Effector memory CD4-positive, alpha-beta T cell (primary cell): ENCODE results near the gene GALNT9.

Experiments
- DNase-seq, 3 donors: peaks; one replicate each; pipeline ENCODE4 v3.0.0-alpha.2; 2020
- H3K27ac ChIP-seq: 2 replicates; pipeline ENCODE4 v1.7.0; 2013; ENCODE audit warnings: mild to moderate bottlenecking, low read length, moderate library complexity; ENCODE audit not compliant: insufficient read depth, poor library complexity, severe bottlenecking
- H3K27me3 ChIP-seq: replicated peaks from 2 replicates; pipeline ENCODE4 v1.7.0; 2013; ENCODE audit warnings: mild to moderate bottlenecking, low read length; ENCODE audit not compliant: insufficient read depth, control insufficient read depth, poor library complexity, severe bottlenecking
- H3K36me3 ChIP-seq: 2 replicates; pipeline ENCODE4 v1.7.0; 2013; ENCODE audit warnings: mild to moderate bottlenecking, low read length, moderate library complexity; ENCODE audit not compliant: control insufficient read depth, insufficient read depth
- H3K4me1 ChIP-seq: 2 replicates; pipeline ENCODE4 v1.7.0; 2013; ENCODE audit warnings: low read length, mild to moderate bottlenecking; ENCODE audit not compliant: control insufficient read depth, insufficient read depth, poor library complexity, severe bottlenecking
- H3K4me3 ChIP-seq: 2 replicates; pipeline ENCODE4 v1.7.0; 2013; ENCODE audit warnings: low read length, low read depth, mild to moderate bottlenecking; ENCODE audit not compliant: insufficient read depth, poor library complexity, severe bottlenecking
- H3K9me3 ChIP-seq: 2 replicates; pipeline ENCODE4 v1.7.0; 2013; ENCODE audit warnings: mild to moderate bottlenecking, low read length, moderate library complexity; ENCODE audit not compliant: control insufficient read depth

The GALNT9 gene

GRCh38 chr12:132155771-132156572 lies 173.4 kb downstream of the GALNT9 start:
- Histone ChIP-seq H3K36me3 (peaks cover 29% of the 10 kb centered on the region), H3K4me1 (no peaks in the 10 kb centered on the region), H3K4me3 (no peak overlapping the region), H3K27me3 (no peaks in the 10 kb centered on the region), H3K9me3 (no peaks in the 10 kb centered on the region), H3K27ac (no peak overlapping the region)
- DNase-seq, result no peak

- Histone ChIP-seq H3K36me3 (peaks cover 32% of the 10 kb centered on the region), H3K27ac (no peak overlapping the region), H3K4me1 (no peaks in the 10 kb centered on the region), H3K9me3 (no peaks in the 10 kb centered on the region), H3K4me3 (no peak overlapping the region), H3K27me3 (no peaks in the 10 kb centered on the region)
- no peak for DNase-seq
These were observed 174.2 kb downstream of the GALNT9 start for GRCh38 chr12:132154941-132155770.

- no peaks in the 10 kb centered on the region for H3K27me3 ChIP-seq
- DNase-seq, result no peak
- H3K9me3 ChIP-seq, result no peaks in the 10 kb centered on the region
- peaks cover 32% of the 10 kb centered on the region for H3K36me3 ChIP-seq
- H3K4me3 ChIP-seq, result no peak overlapping the region
- H3K4me1 ChIP-seq, result no peaks in the 10 kb centered on the region
- no peak overlapping the region for H3K27ac ChIP-seq
These were observed 175.0 kb downstream of the GALNT9 start for GRCh38 chr12:132154341-132154761.

GRCh38 chr12:132153501-132154340 lies 175.7 kb downstream of the GALNT9 start:
- no peak overlapping the region for H3K4me3 ChIP-seq
- H3K36me3 ChIP-seq, result peaks cover 32% of the 10 kb centered on the region
- no peaks in the 10 kb centered on the region for H3K4me1 ChIP-seq
- DNase-seq, result peak; percentile 46 to 54 (median 49)
- H3K9me3 ChIP-seq, result no peaks in the 10 kb centered on the region
- H3K27ac ChIP-seq, result no peak overlapping the region
- no peaks in the 10 kb centered on the region for H3K27me3 ChIP-seq

DNA sequence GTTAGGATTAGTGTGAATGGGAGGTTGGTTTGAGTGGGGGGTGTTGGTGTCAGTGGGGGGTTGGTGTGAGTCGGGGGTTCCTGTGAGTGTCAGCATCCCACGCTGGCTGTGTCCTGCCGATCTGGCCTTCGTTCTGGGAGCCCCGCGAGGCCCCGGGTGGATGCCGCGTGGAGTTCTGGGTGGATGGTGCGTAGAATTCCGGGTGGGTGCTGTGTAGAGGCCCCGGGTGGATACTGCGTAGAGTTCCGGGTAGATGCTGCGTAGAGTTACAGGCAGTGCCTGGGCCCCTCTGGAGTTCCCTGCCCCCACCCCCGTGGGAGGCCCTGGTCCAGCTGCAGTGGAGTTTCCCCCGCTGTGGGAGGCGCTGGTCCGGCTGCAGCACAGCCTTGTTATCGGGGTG lies 176.4 kb downstream of the GALNT9 start:
- Histone ChIP-seq H3K4me3 (no peak overlapping the region), H3K27ac (no peak overlapping the region), H3K27me3 (no peaks in the 10 kb centered on the region), H3K4me1 (no peaks in the 10 kb centered on the region), H3K9me3 (no peaks in the 10 kb centered on the region), H3K36me3 (peaks cover 35% of the 10 kb centered on the region)
- DNase-seq, result no peak

DNA sequence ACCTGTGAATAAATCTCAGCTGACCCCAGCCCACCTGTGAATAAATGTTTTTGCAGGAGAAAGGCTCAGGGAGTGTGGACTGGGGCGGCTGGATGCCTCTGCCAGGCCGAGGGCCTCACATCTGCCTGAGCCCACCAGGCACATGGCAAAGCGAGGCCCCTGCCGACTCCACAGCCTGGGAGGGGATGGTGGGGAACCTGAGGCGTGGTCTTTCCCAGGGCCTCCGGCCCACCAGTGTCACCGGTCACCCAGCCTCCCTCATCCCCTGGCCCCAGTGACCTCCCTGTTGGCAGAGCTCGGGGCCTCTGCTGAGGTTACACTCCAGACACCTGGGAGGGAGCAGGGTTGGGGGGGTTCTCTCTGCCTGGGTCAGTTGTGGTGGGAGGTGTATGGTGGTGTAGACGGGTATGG lies 177.0 kb downstream of the GALNT9 start:
- no peak overlapping the region for H3K27ac ChIP-seq
- DNase-seq, result no peak
- no peaks in the 10 kb centered on the region for H3K4me1 ChIP-seq
- H3K27me3 ChIP-seq, result no peaks in the 10 kb centered on the region
- H3K36me3 ChIP-seq, result peaks cover 35% of the 10 kb centered on the region
- H3K9me3 ChIP-seq, result no peaks in the 10 kb centered on the region
- H3K4me3 ChIP-seq, result no peak overlapping the region

- no peak for DNase-seq
- H3K36me3 ChIP-seq, result peaks cover 37% of the 10 kb centered on the region
- no peak overlapping the region for H3K27ac ChIP-seq
- H3K27me3 ChIP-seq, result no peaks in the 10 kb centered on the region
- no peak overlapping the region for H3K4me3 ChIP-seq
- H3K9me3 ChIP-seq, result no peaks in the 10 kb centered on the region
- no peaks in the 10 kb centered on the region for H3K4me1 ChIP-seq
These were observed 177.5 kb downstream of the GALNT9 start for GRCh38 chr12:132151766-132152410.

DNA sequence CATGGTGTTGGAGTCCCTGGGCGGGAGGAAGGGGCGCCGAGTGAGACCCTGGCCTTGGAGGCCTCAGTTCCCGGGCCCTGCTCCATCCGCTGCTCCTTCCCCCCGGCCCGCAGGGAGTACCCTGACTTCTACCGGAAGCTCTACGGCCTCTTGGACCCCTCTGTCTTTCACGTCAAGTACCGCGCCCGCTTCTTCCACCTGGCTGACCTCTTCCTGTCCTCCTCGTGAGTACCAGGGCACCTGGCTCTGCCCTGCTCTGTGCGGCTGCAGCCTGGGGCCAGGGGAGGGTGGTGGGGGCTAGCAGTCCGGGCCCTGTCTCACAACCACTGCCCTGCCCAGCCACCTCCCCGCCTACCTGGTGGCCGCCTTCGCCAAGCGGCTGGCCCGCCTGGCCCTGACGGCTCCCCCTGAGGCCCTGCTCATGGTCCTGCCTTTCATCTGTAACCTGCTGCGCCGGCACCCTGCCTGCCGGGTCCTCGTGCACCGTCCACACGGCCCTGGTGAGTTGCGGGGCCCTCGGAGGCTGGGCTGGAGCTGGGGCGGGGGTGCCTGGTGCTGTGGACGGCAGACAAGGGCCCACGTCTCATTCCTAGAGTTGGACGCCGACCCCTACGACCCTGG lies 178.1 kb downstream of the GALNT9 start:
- no peak for DNase-seq

DNA sequence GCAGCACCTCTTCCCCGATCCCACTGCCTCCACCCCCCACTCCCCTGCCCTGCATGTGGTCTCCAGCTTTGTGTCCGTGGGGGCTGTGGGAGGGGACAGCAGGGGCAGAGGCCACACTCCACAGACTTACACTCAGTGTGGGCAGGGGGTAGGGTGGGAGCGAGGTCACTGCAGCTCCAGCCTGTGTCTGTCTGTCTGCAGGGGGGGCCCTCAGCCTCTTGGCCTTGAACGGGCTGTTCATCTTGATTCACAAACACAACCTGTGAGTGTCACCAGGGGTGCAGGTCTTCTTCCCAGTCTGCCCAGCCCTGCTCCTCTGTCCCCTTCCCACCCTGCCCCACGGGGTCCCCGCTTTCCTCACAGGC lies 178.6 kb downstream of the GALNT9 start:
- no peaks in the 10 kb centered on the region for H3K4me1 ChIP-seq
- no peaks in the 10 kb centered on the region for H3K27me3 ChIP-seq
- H3K27ac ChIP-seq, result no peak overlapping the region
- no peak for DNase-seq
- peaks cover 38% of the 10 kb centered on the region for H3K36me3 ChIP-seq
- no peaks in the 10 kb centered on the region for H3K9me3 ChIP-seq
- H3K4me3 ChIP-seq, result no peak overlapping the region

More for the DNA sequence above, 178.1 kb downstream of the GALNT9 start:
- H3K9me3 ChIP-seq, result no peaks in the 10 kb centered on the region
- no peaks in the 10 kb centered on the region for H3K27me3 ChIP-seq
- H3K36me3 ChIP-seq, result peaks cover 42% of the 10 kb centered on the region
- H3K4me1 ChIP-seq, result no peaks in the 10 kb centered on the region
- H3K4me3 ChIP-seq, result no peak overlapping the region
- H3K27ac ChIP-seq, result no peak overlapping the region
